BLaER1 treated with 17β-estradiol and CSF1 and Interleukin-3, amounts not matched to agents 10 nM and 100 nM (cell line): ENCODE measurements around the gene XIRP2.

Experiments used
- H3K27ac ChIP-seq, 11 experiments: shearing (Covaris generic); formaldehyde crosslinking; 2 replicates each; pipeline ENCODE4 v1.8.1; 2022
- H3K27me3 ChIP-seq, 11 experiments: shearing (Covaris generic); formaldehyde crosslinking; 2 replicates each; pipeline ENCODE4 v1.8.1; 2022
- H3K36me3 ChIP-seq, 11 experiments: shearing (Covaris generic); formaldehyde crosslinking; 2 replicates each; pipeline ENCODE4 v1.8.1; 2022
- H3K4me1 ChIP-seq, 10 experiments: shearing (Covaris generic); formaldehyde crosslinking; 2 replicates each; pipeline ENCODE4 v1.8.1; 2022
- H3K4me2 ChIP-seq, 11 experiments: shearing (Covaris generic); formaldehyde crosslinking; 2 replicates each; pipeline ENCODE4 v1.8.1; 2022
- H3K4me3 ChIP-seq, 10 experiments: shearing (Covaris generic); formaldehyde crosslinking; 2 replicates each; pipeline ENCODE4 v1.8.1; 2022
- H3K9ac ChIP-seq, 11 experiments: shearing (Covaris generic); formaldehyde crosslinking; 2 replicates each; pipeline ENCODE4 v1.8.1; 2022
- H3K9me3 ChIP-seq, 11 experiments: shearing (Covaris generic); formaldehyde crosslinking; replicated peaks in 1 of 11; 2 replicates each; pipeline ENCODE4 v1.8.1; 2022
- H4K20me1 ChIP-seq, 11 experiments: shearing (Covaris generic); formaldehyde crosslinking; 2 replicates each; pipeline ENCODE4 v1.8.1; 2022
- Cebpa-rat ChIP-seq, 11 experiments: shearing (Covaris generic); IDR thresholded peaks; 2 replicates each; pipeline ENCODE4 v1.8.1; 2022

The XIRP2 gene

GRCh38 chr2:167190053-167190452 is 301.8 kb downstream of the XIRP2 start:
- TF ChIP-seq Cebpa-rat (IDR thresholded peaks at IDR 0.05): no peak
- no peak overlapping the region for H3K4me3 ChIP-seq

DNA sequence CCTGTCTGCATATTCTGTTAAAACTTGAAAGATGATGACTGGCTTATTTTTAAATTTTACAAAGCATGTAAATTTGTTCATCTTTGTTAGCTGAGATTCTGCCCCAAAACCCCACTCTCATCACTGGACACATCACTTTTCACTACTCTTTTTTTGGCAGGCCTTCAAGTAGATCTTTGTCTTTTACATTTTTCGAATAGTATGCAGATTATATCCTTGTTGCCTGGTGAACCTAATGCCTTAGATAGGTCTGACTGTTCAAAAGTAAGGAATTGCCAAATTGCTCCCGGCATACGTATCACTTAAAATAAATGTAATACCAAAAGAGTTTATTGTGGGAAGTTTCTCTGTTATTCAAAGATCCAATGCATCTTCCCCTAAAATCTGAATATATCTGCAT is 303.3 kb downstream of the XIRP2 start:
- TF ChIP-seq Cebpa-rat (IDR thresholded peaks at IDR 0.05): no peak
- peaks cover 10 to 15% (median 12%) of the 10 kb centered on the region in 10 experiments for H3K4me1 ChIP-seq

More at GRCh38 chr2:167190053-167190452, 301.8 kb downstream of the XIRP2 start:
- no peak overlapping the region for H3K9ac ChIP-seq
- H3K36me3 ChIP-seq: no peaks in the 10 kb centered on the region
- H3K27ac ChIP-seq: no peak overlapping the region
- H4K20me1 ChIP-seq: no peaks in the 10 kb centered on the region
- no peak overlapping the region for H3K4me2 ChIP-seq
- H3K4me1 ChIP-seq: no peaks in the 10 kb centered on the region; a peak in 1 of 20 replicates
- no peaks in the 10 kb centered on the region for H3K9me3 ChIP-seq
- H3K27me3 ChIP-seq: no peaks in the 10 kb centered on the region

DNA sequence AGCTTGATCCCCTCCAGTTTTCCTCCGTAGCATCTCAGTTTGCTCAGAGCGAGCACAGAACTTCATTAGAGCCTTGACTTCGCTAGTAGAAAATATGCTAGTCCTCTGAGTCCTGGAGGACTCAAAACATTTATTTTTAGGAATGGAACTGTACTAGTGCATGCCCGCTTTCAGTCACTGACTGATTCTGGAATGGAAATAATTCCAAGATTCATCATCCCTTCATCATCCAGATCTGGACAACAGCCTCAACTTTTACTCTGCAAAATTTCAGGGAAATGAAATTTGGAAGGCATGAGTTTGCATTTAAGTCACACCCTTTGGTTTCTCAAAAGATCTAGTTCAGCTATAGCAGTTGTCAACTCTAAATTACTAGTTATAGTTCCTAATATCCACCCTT is 304.6 kb downstream of the XIRP2 start:
- Histone ChIP-seq H3K27ac (no peak overlapping the region), H3K27me3 (no peaks in the 10 kb centered on the region), H3K9ac (no peak overlapping the region), H3K4me1 (peaks cover 15 to 23% (median 19%) of the 10 kb centered on the region in 10 experiments), H4K20me1 (no peaks in the 10 kb centered on the region), H3K4me3 (no peak overlapping the region), H3K4me2 (no peak overlapping the region), H3K9me3 (no peaks in the 10 kb centered on the region), H3K36me3 (no peaks in the 10 kb centered on the region)
- no peak for TF ChIP-seq Cebpa-rat (IDR thresholded peaks at IDR 0.05)

More for the DNA sequence above, 303.3 kb downstream of the XIRP2 start:
- Histone ChIP-seq H3K9ac (no peak overlapping the region), H3K27me3 (no peaks in the 10 kb centered on the region), H3K4me3 (no peak overlapping the region), H4K20me1 (no peaks in the 10 kb centered on the region), H3K36me3 (no peaks in the 10 kb centered on the region), H3K27ac (no peak overlapping the region), H3K4me2 (no peak overlapping the region), H3K9me3 (no peaks in the 10 kb centered on the region)

GRCh38 chr2:167196461-167197252 is 308.4 kb downstream of the XIRP2 start:
- Histone ChIP-seq H3K36me3 (no peaks in the 10 kb centered on the region), H3K9ac (0 out of 22 replicates have a peak overlapping the region, but pooled peaks of 1 of the 11 experiments have one; percentile 2), H3K4me3 (no peak overlapping the region), H3K4me2 (peak overlapping the region; percentile 50 to 67 (median 60)), H3K27ac (no peak overlapping the region), H3K4me1 (peaks cover 15 to 33% (median 20%) of the 10 kb centered on the region in 10 experiments), H3K9me3 (no peaks in the 10 kb centered on the region; a peak in 1 of 22 replicates), H3K27me3 (no peaks in the 10 kb centered on the region), H4K20me1 (no peaks in the 10 kb centered on the region)
- TF ChIP-seq Cebpa-rat (IDR thresholded peaks at IDR 0.05): no peak

GRCh38 chr2:167198009-167198408 is 309.7 kb downstream of the XIRP2 start:
- no peaks in the 10 kb centered on the region for H4K20me1 ChIP-seq
- H3K27me3 ChIP-seq: no peaks in the 10 kb centered on the region
- H3K36me3 ChIP-seq: no peaks in the 10 kb centered on the region
- no peak overlapping the region for H3K4me3 ChIP-seq
- H3K4me1 ChIP-seq: peaks cover 15 to 33% (median 20%) of the 10 kb centered on the region in 10 experiments
- TF ChIP-seq Cebpa-rat (IDR thresholded peaks at IDR 0.05): no peak
- H3K9ac ChIP-seq: no peak overlapping the region
- no peak overlapping the region for H3K4me2 ChIP-seq
- H3K9me3 ChIP-seq: no peaks in the 10 kb centered on the region; a peak in 1 of 22 replicates
- H3K27ac ChIP-seq: no peak overlapping the region

DNA sequence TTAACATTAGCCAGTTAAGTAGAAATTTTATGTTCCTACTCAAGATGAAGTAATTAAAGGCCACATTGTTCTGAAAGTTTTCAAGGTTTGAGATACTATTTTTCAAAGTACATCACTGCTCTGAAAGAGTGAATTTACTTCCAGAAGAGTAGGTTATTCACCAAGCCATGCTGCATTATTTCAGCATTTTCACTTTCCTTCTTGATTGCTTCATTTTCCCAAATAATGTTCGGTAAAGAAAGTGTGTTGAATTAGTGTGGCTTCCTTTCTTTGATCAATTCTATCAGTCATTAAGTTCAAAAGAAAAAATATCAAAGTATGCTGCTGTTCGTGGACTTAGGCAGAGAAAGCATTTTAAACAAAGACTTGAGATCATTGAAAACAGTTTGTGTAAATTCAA is 310.3 kb downstream of the XIRP2 start:
- H3K4me2 ChIP-seq: no peak overlapping the region
- H3K4me3 ChIP-seq: no peak overlapping the region
- H3K27ac ChIP-seq: no peak overlapping the region
- no peaks in the 10 kb centered on the region; a peak in 1 of 22 replicates for H3K9me3 ChIP-seq
- TF ChIP-seq Cebpa-rat (IDR thresholded peaks at IDR 0.05): no peak
- H3K27me3 ChIP-seq: no peaks in the 10 kb centered on the region
- H3K9ac ChIP-seq: no peak overlapping the region
- H3K36me3 ChIP-seq: no peaks in the 10 kb centered on the region
- H3K4me1 ChIP-seq: peaks cover 15 to 33% (median 20%) of the 10 kb centered on the region in 10 experiments
- no peaks in the 10 kb centered on the region for H4K20me1 ChIP-seq

DNA sequence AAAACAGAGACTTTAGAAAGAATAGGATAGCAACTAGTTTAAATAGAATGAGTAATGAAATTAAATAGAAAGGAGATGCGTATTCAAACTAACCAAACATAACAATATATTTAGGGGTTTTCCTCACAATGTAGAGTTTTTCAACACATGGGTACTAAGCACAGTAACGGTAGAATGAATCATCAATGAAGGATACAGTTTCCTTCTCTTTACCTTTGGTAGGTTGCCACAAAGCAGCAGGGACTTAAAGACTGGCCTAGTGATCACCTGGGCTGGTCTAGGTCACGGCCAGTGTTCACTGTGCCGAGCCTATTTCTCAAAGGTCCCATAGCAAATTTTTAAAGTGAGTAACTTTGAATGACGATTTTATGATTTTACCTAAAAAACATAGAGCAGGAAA is 311.7 kb downstream of the XIRP2 start:
- no peaks in the 10 kb centered on the region for H3K36me3 ChIP-seq
- peaks cover 15 to 33% (median 20%) of the 10 kb centered on the region in 10 experiments for H3K4me1 ChIP-seq
- TF ChIP-seq Cebpa-rat (IDR thresholded peaks at IDR 0.05): no peak
- H3K4me2 ChIP-seq: peak overlapping the region in 4 of 11 experiments; percentile 8 to 33 (median 26); a peak in 7 of 22 replicates
- H3K27ac ChIP-seq: no peak overlapping the region
- no peaks in the 10 kb centered on the region for H4K20me1 ChIP-seq
- no peaks in the 10 kb centered on the region for H3K27me3 ChIP-seq
- no peak overlapping the region for H3K4me3 ChIP-seq
- no peak overlapping the region for H3K9ac ChIP-seq
- H3K9me3 ChIP-seq: no peaks in the 10 kb centered on the region; a peak in 1 of 22 replicates

DNA sequence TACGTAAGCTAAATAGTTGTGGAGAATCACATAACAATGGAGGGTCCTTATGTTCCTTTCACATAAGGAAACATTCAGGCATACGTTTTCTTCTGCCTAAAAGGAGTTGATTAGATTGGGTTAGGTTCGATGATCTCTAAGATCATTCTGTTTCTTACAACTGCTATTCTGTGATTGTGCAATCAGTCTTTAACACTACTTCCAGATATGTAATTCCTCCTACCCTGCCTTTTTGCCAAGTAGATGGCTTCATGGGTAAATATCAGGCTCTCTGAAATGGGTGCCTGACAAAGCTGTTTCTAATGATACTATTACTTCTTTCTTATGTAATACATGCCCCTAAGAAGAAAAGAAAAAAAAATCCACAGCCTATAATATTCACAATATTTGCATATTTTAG is 321.5 kb downstream of the XIRP2 start:
- Histone ChIP-seq H3K36me3 (no peaks in the 10 kb centered on the region), H3K4me2 (no peak overlapping the region), H3K9ac (no peak overlapping the region), H3K4me3 (no peak overlapping the region), H3K27ac (no peak overlapping the region), H3K4me1 (no peaks in the 10 kb centered on the region), H4K20me1 (no peaks in the 10 kb centered on the region), H3K9me3 (no peaks in the 10 kb centered on the region; a peak in 1 of 22 replicates), H3K27me3 (no peaks in the 10 kb centered on the region)
- peak in 2 of 11 experiments; percentile 31 to 57; a peak in 4 of 22 replicates for TF ChIP-seq Cebpa-rat (IDR thresholded peaks at IDR 0.05)

DNA sequence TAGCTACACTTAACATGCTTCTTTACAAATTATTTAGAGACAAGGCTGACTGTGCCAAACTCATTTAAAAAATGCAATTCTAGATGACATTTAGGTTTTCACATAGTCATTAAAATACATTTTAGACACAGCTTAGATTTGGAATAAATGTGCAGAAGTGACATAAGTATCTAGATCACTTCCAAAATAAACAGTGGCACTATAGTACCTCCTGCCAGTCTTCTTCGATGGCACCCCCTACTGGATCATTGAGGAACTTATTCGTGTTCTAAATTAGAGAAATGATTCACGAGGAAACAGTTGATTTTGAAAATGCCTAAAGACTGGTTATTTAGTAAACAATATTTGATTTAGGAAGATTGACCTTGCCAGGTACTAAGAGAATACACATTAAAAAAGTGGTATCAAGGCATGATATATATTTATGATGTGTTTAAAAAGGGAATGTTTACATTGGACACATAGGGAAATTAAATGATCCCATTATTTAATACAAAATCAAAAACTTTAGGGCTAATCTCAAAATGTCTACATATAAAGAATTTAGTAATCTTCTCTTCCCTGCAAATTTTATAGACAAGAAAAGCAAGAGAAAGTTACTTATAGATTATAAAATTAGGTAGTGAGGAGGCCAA is 323.9 kb downstream of the XIRP2 start:
- no peak for TF ChIP-seq Cebpa-rat (IDR thresholded peaks at IDR 0.05)
- Histone ChIP-seq H3K36me3 (no peaks in the 10 kb centered on the region), H3K27ac (no peak overlapping the region), H3K27me3 (no peaks in the 10 kb centered on the region), H3K9ac (no peak overlapping the region), H3K4me3 (no peak overlapping the region), H3K4me2 (no peak overlapping the region), H4K20me1 (no peaks in the 10 kb centered on the region), H3K9me3 (peaks cover 0 to 4% (median 0%) of the 10 kb centered on the region in 11 experiments; a peak in 4 of 22 replicates), H3K4me1 (no peaks in the 10 kb centered on the region)
